Activated CD4-positive, CD25-positive, alpha-beta regulatory T cell treated with anti-CD3 and anti-CD28 coated beads, Interleukin-2, amount 50 U/mL, for 24 hours (primary cell): ENCODE data around the gene OPN4.

Experiments
- ATAC-seq, 2 donors: fragments of 150-1000 bp; cut with Tn5 transposase; one replicate each; pipeline ENCODE4 v1.10.0; 2021; ENCODE audit warnings: mild to moderate bottlenecking in 1 of 2, moderate library complexity in 1 of 2

Gene OPN4

DNA sequence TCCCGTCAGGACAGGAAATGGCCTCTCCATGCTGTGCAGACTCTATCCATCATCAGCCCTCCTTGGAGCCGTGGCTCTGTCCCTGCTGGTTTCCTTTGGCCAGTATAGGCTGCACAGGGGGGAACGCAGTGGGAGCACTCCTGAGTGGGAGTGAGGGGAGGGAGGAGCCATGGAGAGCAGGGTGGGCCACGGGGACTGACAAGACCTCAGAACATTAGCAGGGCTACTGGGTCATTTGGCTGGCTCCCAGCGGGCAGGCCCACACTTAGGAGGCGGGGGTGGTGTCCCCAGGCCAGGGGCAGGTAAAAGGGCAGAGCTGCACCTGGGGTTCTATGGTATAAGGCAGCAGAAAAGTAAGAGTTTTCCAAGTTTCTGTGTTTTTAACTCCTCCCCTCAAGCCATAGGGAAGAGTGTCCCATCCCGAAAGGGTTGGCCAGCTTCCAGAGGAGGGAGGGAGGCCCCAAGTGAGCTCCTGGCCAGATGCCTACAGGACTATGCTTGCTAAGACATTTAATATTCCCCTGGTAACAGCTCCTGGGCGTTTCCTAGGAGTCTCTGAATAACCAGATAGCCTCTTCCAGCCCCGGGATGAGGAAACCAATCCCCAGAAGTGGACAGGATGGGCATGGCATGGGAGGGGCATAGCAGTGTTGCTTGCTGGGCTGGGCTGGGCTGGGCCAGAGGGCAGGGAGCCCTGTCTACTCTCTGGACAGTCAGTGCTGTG, 5.5 kb upstream of the OPN4 start:
- no peak for ATAC-seq

DNA sequence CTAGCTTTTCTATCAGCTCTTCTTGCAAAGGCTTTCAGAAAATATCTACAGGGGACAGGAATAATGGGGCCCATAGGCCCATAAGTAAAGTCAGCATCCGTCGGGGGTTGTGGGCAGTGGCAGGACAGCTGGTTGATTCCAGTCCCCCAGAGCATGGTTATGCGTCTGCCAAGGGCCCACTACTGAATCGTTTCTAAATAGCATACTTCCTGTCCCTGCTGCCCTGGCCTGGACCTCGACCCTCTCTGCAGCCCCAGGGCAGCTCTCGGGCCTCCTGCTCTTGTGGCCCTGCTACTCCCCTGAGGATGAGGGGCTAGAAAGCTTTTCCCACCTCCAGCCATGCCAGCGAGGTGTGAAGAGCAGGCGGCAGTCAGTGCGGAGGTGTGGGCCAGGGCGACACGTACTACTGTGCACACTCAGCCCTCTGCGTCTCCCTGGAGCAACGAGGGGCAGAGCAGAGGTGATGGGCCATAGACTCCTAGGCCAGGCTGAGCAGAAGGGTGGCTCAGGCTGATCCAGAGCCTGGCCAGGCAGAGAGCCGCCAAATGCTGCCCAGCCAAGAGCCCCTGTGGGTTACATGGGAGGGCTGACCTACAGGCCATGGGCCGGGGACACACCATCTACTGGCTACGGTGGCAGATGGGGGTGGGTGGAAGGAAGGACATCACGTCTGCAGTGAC, 4.7 kb upstream of the OPN4 start:
- no peak for ATAC-seq

DNA sequence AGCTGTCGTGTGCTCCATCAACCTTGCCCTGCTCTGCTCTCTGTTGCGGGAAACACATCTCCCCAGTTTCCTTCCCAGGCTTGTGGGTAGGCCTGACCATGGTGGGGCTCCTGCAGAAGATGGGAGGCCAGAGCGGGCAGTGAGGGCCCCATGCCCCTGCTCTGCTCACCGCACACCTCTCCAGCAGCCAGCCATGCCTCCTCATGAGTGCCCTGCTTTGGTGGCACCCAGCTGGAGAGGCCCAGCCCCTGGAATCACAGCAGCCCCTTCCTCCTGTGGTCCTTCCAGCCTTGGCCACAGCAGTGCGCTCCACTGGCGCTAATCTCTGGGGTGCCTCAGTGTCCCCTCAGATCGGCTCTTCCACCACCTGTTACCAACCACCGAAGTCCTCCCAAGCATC, 4.2 kb upstream of the OPN4 start:
- ATAC-seq = no peak

DNA sequence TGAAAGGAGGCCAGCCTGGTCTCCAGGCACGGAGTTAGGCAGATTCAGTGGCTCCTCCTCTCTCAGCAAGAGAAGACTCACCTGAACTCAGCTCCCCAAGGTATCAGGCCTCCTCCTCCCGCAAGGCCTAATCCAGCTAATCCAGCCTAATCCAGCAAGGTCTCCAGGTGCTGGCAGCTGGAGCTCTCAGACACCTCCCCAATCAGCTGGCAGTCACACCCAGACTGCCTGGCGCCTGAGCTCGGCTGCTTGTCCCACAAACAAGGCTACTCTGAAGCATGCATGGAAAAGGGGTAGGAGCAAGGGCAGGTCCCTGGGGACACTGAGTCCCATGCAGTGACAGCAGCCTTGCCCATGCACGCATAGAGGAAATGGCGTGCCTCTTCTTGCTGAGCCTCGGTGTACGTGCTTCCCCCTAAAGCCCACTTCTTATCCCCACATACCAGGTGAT, 3.3 kb upstream of the OPN4 start:
- ATAC-seq = no peak

DNA sequence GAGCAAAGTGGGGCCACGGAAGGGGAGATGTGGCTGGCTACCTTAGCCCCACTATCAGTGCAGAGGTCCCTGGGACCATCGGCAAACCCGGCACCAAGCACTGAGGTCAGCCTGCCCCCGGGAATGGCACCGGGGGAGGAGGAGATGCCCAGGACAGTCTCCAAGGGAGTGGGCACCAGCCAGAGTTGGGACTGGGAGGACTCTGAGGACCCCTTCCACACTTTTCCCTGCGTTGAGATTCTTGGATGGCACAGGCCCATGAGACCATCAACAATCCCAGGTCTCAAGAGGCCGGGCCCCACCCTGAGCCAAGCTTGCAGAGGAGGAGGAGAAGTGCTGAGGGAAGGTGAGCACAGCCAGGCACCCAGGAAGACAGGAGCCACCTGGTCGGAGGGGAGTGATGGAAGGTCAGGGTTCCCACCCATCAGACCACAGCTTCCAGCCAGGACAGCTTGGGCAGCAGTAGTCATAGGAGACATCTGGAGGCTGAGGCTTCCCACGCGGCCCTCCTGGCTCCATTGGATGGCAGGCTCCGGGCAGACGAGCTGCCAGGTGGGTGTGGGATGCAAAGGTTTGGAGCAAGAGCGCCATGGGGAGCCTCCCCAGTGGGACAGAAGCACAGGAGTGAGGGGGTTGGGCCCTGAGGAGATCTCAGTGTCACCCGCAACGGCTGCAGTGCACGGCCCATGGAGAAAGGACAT, 2.6 kb upstream of the OPN4 start:
- no peak for ATAC-seq

DNA sequence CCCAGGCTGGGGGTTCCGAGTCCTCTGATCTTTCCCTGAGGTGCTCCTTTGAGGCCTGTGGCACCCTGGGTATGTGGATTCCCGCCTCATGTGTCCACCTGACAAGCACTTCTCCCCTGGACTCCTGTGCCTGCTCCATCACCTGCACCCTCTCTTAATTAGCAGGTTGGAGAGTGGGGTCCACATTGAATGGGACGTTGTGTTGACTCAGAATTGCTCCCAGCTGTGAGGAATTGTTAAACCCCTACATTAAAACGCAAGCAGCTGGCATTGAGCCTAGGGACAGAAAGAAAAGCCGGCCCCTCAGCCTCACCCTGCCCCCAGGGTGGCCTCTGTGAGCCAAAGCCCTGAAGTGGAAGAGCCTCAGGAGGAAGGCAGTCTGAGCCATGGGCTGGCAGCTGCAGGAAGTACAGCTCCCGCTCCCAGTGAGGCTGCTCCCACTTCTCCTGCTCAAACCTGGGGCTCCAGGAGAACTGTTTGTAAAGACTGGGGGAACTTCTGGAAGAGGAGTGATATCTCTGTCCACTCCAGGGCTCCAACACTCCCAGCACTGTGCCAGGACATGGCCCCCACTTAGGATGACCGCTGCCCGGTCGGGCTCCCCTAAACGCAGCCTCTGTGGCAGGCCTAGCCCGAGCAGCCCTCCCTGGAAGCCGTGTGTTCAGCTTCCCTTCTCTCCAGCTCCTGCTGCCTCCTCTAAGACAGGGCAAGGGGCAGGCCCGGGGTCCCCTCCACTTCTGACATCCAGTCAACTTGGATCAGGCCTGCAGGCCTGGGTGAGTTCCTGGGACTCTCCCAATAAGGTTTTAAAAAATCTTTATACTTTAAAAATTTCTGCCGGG, 1.8 kb upstream of the OPN4 start:
- ATAC-seq = no peak

DNA sequence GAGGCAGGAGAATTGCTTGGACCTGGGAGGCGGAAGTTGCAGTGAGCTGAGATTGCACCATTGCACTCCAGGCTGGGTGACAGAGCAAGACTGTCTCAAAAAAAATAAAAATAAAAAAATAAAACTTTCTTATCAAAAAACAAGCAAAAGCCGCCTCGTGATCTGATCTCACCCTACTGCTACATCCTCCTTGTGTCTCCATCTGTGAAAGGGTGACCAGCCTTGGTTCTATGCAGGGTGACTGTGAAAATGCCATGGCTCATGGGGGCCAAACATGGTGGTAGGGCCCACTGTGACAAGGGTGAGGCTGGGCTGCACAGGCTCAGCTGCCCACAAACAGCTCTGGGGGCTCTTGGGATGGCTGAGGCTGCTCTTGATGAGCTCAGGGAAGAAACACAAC, 968 bp upstream of the OPN4 start:
- no peak for ATAC-seq

DNA sequence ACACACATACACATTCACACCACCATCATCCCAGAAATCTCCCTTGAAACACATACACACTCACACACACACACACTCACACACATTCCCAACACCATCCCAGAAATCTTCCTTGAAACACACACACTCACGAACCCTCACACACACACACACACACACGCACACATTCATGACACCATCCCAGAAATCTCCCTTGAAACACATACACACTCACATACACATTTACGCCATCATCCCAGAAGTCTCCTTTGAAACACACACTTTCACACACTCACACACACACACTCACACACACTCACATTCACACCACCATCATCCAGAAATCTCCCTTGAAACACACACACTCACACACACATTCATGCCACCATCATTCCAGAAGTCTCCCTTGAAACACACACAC, 360 bp upstream of the OPN4 start:
- ATAC-seq = no peak

DNA sequence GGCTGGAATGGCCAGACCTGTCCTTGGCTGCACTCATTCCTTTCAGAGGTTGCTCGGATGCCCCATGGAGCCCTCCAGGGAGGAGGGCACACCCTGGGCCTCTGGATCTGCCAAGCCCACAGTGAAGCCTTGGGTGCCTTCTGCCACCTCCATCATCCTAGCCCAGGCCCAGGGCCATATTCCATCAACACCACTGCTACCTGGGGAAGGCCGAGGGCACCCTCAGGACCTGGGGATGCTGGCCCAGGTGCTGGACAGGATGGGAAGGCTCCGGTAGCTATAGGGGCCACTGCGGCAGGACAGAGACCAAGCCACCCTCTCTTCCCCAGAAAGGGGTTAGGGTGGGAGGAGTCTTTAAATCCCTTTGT, 810 bp downstream of the OPN4 start:
- no peak for ATAC-seq

DNA sequence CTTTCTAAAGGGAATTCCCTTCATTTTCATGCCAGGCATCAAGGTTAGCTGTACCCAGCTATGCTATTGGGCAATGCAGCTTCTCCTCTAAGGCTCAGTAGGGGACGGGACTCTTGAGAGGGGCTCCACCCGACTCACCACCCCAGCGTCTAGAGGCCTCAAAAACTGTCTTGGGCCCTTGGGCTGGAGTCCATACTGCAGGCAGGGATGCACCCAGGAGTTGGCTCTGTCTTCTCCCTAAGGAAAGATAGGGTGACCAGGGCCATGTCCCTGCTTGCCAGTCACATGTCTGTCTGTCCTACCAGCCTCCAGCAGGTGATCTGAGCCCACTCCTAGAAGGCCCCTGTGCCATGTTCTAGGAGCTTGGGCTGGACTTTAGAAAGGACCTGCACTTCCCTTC, 1.2 kb downstream of the OPN4 start:
- no peak for ATAC-seq

DNA sequence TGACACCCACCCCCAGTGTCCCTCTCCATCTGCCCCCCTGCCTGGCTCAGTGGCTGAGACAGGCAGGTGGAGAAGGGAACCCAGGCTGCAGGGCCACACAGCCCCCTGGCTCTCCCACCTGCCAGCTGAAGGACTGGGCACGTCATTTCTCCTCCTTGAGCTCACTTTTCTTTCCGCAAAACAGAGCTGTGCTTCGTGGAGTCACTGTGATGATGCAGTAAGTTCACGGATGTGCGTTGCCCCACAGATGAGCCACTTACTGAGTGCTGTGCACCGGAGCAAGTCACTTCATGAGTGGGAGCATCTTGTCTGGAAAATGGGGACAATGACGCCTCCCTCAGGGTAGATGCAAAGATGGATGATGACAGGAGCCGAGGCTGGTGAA, 2.7 kb downstream of the OPN4 start:
- no peak for ATAC-seq

DNA sequence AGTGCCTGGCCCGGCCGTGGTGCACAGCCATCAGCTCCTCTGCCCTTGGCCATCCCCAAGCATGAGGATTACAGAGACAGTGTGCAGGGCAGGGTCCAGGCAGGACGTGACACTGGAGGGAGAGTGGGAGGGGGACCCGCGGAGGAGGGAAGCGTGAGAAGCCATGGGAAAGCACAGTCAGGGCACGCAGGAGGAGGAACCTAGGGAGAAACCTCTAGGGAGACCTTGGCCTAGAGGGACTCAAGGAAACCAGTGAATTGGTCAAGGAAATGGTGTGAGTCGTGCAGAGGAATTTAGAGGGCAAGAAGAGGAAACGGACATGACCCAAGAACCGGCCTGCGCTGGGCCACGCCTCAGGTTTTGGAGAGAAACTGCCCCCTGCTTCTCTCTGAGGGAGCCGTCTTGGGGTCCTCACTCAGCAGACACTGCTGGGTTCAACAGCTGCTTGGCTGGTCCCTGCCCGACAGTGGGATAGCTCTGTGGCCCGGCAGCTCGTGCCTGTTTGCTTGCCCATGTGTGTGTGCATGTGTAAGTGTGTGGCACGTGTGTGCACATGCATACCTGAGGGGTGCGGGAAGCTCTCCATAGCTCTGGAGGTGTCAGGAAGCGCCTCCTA, 3.2 kb downstream of the OPN4 start:
- no peak for ATAC-seq

DNA sequence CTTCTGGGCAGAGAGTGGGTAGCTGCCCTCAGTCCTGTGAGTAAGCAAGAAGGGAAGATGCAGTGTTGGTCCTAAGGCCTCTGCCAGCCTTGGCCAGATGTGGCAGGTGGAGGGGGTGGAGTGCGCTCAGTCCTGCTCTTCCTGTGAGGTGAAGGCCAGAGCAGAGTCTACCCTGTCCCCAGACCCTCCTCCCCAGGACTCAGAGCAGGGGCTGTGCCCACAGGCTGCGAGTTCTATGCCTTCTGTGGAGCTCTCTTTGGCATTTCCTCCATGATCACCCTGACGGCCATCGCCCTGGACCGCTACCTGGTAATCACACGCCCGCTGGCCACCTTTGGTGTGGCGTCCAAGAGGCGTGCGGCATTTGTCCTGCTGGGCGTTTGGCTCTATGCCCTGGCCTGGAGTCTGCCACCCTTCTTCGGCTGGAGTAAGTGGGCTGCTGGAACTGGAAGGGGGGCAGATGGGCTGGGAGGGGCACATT, 4.0 kb downstream of the OPN4 start:
- no peak for ATAC-seq

DNA sequence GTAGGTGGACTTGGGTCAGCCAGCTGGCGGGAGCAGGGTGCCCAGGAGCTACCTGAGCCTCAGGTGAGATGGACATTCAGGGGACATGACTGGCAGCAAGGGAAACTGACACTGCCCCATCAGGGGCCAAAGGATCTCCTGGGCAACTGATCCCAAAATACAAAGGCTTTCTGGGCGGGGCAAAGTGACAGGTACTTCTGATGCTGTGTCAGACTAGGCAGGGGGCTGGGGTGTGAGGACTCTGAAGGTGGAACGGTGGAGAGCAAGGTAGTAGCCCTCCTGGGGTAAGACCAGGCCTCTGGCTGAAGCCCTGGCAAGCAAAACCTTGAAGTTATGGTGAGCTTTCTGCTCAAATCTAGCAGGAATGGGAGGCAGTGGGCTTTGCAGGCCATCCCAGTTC, 4.4 kb downstream of the OPN4 start:
- no peak for ATAC-seq

DNA sequence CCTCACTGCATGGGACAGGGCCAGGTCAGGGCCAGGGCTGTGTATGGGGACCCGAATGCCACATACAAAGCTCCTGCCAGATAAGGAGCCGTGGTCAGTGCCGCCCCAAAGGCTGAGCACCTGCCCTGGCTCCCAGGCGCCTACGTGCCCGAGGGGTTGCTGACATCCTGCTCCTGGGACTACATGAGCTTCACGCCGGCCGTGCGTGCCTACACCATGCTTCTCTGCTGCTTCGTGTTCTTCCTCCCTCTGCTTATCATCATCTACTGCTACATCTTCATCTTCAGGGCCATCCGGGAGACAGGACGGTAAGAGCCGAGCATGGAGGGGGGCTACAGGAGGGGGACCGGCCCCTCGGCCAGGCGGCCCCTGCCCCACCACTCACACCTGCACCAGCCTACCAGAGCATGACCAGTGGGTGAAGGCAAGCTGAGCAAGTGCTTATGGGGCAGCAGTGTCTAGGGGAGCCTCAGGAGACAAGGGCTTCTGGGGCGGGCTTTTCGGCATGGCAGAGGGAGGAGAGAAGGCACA, 4.9 kb downstream of the OPN4 start:
- ATAC-seq = no peak

DNA sequence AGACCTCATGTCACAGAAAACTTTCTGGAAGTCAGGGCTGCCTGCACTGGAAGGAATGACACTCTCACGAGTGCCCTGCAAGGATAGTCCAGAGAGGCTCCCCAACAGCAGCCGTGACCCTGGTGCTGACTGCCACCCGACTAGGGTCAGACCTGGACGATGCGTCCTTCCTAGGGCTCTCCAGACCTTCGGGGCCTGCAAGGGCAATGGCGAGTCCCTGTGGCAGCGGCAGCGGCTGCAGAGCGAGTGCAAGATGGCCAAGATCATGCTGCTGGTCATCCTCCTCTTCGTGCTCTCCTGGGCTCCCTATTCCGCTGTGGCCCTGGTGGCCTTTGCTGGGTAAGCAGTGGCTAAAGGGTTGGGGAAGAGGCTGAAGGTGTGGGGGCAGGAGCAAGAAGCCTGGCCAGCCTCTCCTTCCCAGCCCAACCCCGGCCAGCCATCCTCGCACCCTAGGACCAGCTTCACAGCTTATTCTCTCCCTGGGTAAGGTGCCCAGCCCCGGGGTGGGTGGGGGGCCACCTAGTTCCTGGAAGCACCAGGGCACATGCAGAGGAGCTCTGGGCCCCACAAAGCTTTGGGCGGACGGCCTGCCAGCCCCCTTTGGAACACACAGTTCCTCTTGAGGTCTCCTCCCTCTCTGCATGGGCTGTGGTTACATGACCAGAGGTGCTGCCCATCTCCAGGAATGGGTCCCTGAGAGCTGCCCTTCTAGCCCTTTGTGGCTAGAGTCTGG, 5.5 kb downstream of the OPN4 start:
- no peak for ATAC-seq

DNA sequence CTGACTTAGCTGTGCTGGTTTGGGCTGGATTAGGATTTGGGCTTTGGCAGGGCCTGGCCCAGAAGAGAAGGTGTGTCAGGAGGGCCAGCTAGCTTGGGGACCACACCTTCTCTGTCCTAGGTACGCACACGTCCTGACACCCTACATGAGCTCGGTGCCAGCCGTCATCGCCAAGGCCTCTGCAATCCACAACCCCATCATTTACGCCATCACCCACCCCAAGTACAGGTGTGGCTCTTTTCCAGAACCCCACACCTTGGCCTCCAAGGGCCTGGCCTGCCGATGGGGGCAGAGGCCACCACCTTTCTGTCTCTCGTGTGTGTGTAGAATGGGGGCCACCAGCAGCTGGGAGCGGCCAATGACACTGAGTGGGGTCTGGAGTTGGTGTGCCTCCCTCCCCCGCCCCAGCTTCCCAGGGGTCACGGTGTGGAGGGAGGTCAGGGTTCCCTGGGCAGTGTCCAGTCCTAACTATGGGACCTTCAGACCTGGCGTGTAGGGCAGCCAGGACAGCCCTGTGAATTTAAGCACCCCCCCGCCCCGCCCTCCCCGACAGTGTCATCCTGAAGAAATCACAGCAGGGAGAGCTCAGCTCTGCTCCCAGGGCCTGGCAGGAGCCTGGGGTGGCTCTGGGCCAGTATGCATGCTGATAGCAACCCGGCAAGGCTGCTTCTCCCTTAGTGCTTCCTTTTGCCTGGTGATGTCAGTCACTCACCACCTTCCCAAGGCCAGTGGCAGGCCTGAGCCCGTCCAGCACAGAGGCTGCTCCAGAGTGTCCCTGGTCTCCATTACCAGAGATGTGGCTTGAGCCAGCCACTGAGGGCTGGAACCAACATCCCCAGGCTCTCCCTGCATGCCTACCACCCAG, 7.0 kb downstream of the OPN4 start:
- no peak for ATAC-seq

DNA sequence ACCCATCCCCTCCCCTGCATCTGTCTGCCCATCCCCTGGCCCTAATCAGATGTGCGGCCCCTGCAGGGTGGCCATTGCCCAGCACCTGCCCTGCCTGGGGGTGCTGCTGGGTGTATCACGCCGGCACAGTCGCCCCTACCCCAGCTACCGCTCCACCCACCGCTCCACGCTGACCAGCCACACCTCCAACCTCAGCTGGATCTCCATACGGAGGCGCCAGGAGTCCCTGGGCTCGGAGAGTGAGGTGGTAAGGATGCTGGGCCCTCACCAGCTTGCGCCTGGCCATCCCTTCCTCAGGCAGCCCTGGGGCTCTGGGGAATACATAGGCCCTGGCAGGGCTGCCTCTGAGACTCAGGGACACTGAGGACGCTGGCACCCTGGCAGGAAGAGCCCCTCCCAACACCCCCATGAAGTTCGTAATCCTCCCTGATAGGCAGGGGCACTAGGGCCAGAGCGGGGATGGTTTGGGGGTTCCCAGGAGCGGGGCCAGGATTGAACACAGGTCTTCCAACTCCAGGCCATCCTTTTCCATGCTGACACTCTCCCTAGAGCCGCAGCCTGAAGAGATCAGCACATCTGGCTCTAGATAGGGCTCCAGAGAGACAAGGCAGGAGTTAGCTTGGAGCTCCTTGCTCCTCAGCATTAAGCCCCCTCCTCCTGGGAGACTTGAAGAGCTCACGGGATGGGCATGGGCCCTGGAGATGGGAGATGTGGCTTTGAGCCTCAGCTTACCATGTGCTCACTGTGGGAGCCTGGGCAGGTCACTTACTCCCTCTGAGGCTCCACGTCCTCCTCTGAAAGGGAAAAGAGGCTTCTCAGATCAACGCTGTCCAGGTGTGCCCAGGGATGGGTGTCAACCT, 8.1 kb downstream of the OPN4 start:
- ATAC-seq = no peak

DNA sequence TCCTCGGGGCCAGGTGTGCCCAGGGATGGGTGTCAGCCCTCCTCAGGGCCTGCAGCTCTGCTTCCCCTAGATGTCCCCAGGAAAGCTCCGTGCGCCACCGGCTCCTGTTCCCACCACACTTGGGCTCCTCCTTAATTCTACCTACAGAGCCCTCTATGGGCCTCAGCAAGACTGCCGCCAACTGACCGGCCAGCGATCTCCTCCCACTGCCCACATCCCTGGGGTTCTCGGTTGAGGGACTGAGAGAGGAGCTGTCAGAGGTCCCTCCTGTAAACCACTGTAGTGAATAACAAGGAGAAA, 8.6 kb downstream of the OPN4 start:
- ATAC-seq = no peak
